ENCODE data around the gene PAWR.
A peak's percentile ranks its signal among the peaks of the same experiment; 100 is the strongest.

Gene PAWR

DNA sequence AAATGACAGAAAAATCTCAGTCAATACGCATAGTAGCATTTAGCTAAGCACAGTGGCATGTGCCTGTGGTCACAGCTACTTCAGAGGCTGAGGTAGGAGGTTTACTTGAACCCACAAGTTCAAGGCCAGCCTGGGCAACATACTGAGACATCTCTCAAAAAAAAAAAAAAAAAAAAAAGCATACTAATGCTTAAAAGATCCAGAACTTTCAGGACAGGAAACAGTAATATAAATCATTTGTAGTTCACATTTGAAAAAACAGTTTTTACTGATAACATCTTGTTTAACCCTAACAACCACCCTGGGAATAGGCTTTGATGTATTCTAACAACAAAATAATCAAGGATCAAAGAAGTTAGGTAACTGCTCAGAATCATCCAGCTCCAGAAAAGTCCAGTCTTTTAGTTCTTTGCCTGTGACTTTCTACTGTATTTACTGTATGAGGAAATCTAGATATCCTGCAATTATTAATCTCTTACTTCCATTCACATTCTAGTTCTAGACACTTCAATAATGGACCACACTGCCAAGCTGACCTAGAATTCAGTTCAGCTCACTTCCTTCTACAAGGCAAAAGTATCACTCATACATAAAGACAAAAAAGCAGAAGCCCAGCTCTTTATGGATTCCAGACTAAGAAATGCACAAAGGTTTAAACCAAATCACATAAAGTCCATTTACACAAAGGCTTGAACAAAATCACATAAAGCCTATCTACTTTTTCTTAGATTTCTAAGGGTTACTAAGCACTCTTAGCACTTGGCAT is 28.5 kb downstream of the PAWR start:
- Mint-ChIP-seq H3K4me1 (peaks cover 47% of the 10 kb centered on the region), H3K36me3 (ENCODE audit: low read depth) (peaks cover 16% of the 10 kb centered on the region), H3K27ac (peak overlapping the region; percentile 30 to 61 (median 48)), H3K27me3 (ENCODE audit: low read depth) (no peaks in the 10 kb centered on the region), H3K4me3 (no peak overlapping the region), H3K9me3 (no peaks in the 10 kb centered on the region)
- TF ChIP-seq, protein P1, sequence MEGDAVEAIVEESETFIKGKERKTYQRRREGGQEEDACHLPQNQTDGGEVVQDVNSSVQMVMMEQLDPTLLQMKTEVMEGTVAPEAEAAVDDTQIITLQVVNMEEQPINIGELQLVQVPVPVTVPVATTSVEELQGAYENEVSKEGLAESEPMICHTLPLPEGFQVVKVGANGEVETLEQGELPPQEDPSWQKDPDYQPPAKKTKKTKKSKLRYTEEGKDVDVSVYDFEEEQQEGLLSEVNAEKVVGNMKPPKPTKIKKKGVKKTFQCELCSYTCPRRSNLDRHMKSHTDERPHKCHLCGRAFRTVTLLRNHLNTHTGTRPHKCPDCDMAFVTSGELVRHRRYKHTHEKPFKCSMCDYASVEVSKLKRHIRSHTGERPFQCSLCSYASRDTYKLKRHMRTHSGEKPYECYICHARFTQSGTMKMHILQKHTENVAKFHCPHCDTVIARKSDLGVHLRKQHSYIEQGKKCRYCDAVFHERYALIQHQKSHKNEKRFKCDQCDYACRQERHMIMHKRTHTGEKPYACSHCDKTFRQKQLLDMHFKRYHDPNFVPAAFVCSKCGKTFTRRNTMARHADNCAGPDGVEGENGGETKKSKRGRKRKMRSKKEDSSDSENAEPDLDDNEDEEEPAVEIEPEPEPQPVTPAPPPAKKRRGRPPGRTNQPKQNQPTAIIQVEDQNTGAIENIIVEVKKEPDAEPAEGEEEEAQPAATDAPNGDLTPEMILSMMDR (IDR thresholded peaks at IDR 0.05; ENCODE audit: unreplicated experiment in 3 of 3) = no peak

DNA sequence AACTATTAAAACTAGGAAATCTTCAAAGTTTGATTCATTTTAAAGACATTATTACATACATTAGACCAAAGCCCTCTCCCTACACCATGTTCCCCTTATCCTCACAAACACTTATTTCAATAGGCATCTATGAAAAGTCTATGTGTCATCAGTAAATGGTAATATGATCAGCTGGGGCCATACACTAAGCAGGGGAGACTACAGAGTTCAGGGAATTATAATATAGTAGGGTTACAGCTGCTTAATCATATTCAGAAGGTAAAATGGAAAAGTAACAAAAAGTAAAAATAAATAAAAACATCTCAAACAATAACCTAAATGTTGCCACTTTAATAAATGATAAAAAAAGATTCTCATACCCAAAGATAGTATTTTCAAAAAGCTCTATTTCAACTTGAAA is 29.1 kb downstream of the PAWR start:
- H3K9me3 Mint-ChIP-seq = no peaks in the 10 kb centered on the region
- H3K27me3 Mint-ChIP-seq (ENCODE audit: low read depth) = no peaks in the 10 kb centered on the region

DNA sequence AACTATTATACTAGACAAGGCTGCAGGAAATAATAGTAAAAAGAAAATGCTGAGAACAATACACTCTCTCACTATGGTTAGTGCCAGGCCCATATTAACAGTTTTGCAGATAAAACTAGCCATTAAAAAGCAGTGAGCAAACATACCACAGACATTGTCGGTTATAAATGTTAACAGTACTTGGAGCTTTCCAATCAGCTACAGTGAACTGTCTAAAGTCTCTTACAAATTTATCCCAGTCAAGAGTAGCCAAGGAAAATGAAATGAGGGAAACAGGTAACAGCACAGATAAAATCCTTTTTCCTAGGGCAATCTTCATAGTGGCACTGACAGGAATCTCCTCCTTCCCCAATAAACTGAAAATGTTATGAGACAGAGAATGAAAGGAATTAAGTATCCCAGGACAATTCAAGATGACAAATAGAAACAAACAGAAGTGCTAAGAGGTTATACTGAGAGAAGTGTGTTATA is 30.8 kb downstream of the PAWR start:
- Mint-ChIP-seq H3K9me3 (peaks cover 6% of the 10 kb centered on the region), H3K36me3 (ENCODE audit: low read depth) (peaks cover 30% of the 10 kb centered on the region), H3K27me3 (ENCODE audit: low read depth) (no peaks in the 10 kb centered on the region), H3K4me3 (no peak overlapping the region), H3K4me1 (peaks cover 33% of the 10 kb centered on the region), H3K27ac (peak overlapping the region; percentile 72 to 90 (median 76))
- TF ChIP-seq, protein P1 (IDR thresholded peaks at IDR 0.05; ENCODE audit: unreplicated experiment in 3 of 3) = no peak

More for the DNA sequence above, 29.1 kb downstream of the PAWR start:
- TF ChIP-seq, protein P1 (IDR thresholded peaks at IDR 0.05; ENCODE audit: unreplicated experiment in 3 of 3) = no peak
- Mint-ChIP-seq H3K4me1 (peaks cover 47% of the 10 kb centered on the region), H3K4me3 (no peak overlapping the region), H3K27ac (peak overlapping the region; percentile 11 to 61 (median 23)), H3K36me3 (ENCODE audit: low read depth) (peaks cover 22% of the 10 kb centered on the region)

DNA sequence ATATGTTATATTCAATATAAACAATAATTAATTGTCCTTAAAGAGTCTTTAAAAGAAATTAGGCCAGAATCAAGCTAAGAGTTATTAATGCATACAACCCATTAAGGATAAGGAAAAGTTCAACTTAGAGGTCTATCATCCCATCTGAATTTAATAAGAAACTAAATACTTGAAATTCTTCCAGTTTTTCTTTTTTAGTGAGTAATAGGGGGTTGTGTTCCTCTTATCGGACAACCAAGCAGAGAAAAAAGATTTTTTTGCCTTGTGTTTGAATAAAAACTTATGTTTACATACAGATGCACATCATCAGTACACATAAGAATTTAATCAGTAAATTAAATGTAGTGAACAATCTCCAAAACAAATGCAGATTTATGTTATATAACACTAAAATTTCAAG is 32.5 kb downstream of the PAWR start:
- Mint-ChIP-seq H3K27me3 (ENCODE audit: low read depth) (no peaks in the 10 kb centered on the region), H3K36me3 (ENCODE audit: low read depth) (peaks cover 30% of the 10 kb centered on the region), H3K9me3 (peaks cover 6% of the 10 kb centered on the region), H3K4me3 (no peak overlapping the region), H3K27ac (peak overlapping the region in 2 of 3 experiments; percentile 22 to 54), H3K4me1 (peaks cover 43% of the 10 kb centered on the region)
- TF ChIP-seq, protein P1 (IDR thresholded peaks at IDR 0.05; ENCODE audit: unreplicated experiment in 3 of 3) = no peak

DNA sequence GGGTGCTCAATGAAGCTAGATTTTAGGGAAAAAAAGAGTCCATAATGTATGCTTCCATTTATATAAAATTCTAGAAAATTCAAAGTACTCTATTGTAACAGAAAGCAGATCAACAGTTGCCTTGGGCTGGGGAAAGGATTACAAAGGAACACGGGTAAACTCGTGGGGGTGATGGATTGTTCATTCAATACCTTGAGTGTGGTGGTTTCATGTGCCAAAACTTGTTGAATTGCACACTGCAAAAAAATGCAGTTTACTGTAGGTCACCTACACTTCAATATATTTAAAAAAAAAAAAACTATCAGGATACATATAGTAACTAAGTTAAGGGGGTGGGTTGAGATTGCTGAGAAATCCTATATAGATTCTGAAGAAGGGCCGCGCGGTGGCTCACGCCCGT is 33.6 kb downstream of the PAWR start:
- TF ChIP-seq, protein P1 (IDR thresholded peaks at IDR 0.05; ENCODE audit: unreplicated experiment in 3 of 3) = no peak
- Mint-ChIP-seq H3K27me3 (ENCODE audit: low read depth) (no peaks in the 10 kb centered on the region), H3K27ac (peak overlapping the region in 2 of 3 experiments; percentile 18 to 54), H3K4me3 (no peak overlapping the region), H3K36me3 (ENCODE audit: low read depth) (peaks cover 28% of the 10 kb centered on the region), H3K9me3 (peaks cover 6% of the 10 kb centered on the region), H3K4me1 (peaks cover 37% of the 10 kb centered on the region)

DNA sequence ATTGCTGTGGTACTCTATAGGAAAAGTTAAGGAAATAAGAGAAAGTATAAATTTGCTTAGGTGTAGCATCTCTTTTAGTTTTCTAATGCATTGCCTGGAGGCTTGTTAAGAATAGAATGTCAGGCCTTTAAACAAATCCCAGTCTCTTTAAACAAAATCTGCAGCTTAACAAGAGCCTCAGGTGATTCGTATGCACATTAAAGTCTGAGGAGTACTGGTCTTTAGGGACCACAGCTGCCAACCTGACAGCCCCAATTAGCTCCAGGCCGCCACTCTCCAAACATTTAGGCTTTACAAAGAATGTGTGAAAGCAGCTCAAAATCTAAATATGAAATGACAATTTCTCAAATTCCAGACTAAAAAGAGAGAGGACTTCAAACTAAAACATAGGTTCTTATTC is 35.7 kb downstream of the PAWR start:
- H3K36me3 Mint-ChIP-seq (ENCODE audit: low read depth) = peaks cover 28% of the 10 kb centered on the region
- peak overlapping the region; percentile 70 to 86 (median 81) for H3K27ac Mint-ChIP-seq
- peaks cover 35% of the 10 kb centered on the region for H3K4me1 Mint-ChIP-seq
- H3K27me3 Mint-ChIP-seq (ENCODE audit: low read depth) = no peaks in the 10 kb centered on the region
- no peak overlapping the region for H3K4me3 Mint-ChIP-seq
- peaks cover 6% of the 10 kb centered on the region for H3K9me3 Mint-ChIP-seq
- TF ChIP-seq, protein P1 (IDR thresholded peaks at IDR 0.05; ENCODE audit: unreplicated experiment in 3 of 3) = no peak

All from nephron (organoid).